Colon (tissue), 2 donors: ENCODE results near the gene RAB22A.

Source experiments
- FAIRE-seq: peaks from 2 replicates; lab custom pipeline; 2012; peaks lifted over from hg19 to GRCh38; lab: Jason Lieb, UNC
- donor health status: control.
- donor health status: control.

The RAB22A gene

DNA sequence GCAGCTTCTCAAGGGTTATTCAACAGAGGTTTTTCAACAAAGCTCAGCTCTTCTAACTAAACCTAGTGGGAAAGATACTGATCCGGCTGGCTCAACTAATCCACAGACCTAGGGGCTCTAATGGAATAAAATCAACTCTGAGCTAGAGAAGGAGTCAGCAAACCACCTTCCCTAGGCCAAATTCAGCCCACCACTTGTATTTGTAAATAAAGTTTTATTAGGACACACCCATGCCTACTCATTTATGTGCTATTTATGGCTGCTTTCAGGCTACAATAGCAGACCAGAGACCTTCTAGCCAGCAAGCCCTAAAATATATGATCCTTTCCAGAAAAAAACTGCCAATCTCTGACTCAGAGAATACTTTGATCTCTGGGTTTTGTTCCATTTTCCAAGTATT, 6.0 kb upstream of the RAB22A start:
- no peak for FAIRE-seq

DNA sequence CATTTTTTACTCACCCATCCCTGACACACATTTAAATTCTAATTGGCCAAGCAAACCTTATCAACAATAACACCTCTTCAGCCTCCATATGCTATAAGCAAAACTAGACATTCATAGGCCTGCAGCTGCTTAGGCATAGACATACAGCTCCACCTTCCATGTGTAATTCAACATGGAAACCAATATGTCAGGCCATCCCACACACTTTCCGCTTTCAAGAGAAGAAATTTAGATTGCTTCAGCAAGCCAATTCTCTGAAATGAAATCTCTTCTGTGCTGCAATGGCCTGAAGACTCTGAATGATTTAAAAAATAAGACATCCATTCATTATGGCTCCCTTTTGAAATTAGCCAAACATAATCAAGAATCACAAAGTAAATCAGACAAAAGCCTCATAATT, 4.5 kb upstream of the RAB22A start:
- no peak for FAIRE-seq

DNA sequence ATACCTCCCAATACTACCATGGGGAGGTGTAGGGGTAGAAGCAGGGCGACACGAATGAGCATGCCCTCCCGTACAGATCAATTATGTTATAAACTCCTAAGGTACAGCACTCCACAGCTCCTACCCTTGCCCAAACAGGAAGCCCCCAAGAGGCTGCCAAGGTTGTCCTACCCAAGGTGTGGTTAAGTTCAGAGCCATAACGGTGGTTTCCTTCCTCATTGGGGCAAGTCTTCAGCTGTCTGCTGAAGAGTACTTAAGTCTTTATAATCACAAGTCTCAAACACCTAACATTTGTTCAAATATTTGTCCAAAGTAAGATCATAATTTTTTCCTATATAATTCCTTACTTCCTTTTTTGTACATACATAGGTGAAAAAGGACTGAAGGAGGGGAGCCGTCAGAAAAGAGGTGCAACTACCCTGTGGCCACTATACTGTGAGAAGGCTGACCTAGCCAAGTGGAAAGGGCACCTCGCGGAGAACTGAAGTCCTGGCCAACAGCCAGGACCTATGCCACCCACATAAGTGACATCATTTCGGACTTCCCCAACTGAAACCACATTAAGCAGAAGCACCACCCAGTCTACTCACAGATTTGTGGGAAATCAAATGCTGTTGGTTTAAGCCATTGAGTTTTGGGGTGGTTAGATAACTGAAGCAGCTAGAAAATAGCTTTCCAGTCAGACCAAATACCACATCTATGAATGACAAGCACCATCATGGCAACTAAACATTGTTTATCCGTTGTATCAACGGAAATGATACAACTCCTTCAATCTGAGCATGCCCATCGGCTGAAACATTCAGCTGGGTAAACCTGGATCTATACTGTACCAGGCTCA, 2.9 kb upstream of the RAB22A start:
- no peak for FAIRE-seq

DNA sequence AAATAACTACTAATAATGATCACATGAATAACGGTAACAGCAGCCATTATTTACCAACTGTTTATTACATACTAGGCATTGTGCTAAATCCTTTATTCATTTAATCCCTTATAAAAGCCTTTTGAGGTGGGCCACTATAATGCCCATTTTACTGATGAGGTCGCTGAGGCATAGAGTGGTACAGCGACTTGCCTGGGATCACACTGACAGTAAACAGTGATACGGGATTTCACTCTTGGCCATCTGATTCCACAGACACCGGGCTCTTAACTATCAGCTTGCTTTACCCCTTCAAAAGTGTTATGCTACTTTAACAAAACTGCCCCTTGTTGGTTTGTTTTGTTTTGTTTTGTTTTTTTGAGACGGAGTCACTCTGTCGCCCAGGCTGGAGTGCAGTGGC, 2.2 kb upstream of the RAB22A start:
- no peak for FAIRE-seq

DNA sequence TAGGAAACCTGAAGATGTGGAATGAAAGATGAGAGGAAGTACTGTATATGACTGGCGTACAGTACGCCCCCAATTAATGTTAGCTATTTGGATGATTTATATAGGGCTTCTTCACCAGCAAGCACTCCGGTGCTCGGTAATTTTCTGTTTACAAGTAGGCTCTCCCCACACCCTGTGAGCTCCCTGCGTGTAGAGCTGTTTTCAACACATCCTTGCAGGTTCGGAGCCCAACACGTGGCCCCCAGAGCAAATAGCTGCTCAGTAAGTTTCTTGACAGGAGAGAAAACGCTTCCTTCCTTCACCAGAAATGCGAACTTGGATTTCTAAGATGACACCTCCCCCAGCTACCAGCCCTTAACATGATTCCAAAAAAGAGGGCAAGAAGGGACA, 1.2 kb upstream of the RAB22A start:
- no peak for FAIRE-seq

DNA sequence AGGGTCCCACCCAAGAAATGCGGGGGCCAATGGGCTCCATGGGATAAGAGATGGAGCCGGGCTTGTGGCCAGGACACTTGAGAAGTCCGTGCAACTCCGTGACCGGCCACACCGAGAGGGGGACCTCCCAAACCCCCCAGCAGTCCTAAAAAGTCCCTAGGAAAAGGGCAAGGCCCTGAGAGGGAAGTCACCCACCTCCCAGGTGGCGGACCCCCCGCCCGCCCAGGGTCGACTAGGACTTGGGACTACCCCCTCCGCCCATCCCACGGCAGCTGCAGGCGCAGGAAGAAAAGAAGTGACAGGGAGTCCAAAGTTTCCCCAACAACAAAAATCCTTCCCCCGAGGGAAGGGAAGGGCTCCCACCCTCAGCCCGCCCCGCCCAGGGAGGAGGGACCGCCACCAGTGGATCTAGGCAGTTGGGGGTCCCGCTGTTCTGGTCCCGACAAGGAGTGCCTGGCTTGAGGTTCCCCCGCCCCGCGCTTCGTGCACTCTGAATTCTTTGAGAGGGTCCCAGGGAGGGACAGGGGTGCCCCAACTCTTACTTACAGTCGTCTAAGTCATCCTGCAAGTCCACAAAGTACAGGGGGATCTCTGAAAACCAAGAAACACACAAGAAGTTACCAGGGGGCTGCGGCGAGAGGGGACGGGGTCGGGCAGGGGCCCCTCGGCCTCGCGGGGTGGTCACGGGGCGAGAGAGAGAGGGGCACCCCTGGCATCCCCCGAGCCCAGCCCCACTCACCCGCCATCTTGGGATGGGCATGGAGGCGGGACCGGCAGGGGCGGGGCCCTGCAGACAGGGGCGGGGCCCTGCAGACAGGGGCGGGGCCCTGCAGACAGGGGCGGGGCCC, 611 bp upstream of the RAB22A start:
- no peak for FAIRE-seq

DNA sequence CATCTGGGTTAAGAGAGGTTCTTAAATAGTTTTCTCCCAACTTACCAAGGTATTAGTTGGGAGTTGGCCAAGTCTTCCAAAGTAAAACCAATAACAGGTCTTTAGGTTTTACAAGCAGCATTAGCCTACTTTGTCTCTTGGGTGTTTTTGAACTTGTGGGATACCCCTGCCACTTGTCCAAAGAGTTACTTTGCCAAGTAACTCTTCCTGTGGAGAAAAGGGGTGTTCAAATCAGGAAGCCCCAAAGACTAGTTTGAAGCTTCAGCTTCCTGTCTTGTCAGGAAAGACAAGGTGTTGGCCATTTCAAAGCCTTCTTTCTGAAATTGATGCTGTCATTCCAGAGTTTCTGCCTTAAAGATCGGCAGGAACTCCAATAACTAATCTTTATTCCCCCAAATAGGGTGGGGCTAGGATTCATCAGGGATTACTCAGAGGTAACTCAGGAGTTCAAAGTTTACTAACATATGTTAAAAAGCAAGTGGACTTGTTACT, 822 bp downstream of the RAB22A start:
- no peak for FAIRE-seq

DNA sequence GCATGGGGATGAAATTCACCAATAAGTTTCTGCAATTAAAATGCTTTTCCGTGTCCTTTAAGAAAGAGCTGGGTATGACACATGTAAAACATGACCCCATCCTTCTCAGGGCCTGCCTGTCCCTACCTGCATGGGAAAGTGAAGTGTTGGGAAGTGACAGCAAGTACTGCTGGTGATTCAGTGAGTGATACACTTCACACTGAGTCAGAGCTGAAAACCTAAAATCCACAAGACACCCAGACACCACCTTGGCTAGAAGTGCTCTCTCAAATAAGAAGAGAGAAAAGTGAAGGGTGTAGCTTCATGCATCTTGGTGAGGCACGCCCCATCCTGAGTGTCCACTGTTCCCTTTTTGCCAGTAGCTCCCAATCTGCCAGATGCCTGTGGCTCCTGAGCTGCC, 3.3 kb downstream of the RAB22A start:
- FAIRE-seq, result no peak

DNA sequence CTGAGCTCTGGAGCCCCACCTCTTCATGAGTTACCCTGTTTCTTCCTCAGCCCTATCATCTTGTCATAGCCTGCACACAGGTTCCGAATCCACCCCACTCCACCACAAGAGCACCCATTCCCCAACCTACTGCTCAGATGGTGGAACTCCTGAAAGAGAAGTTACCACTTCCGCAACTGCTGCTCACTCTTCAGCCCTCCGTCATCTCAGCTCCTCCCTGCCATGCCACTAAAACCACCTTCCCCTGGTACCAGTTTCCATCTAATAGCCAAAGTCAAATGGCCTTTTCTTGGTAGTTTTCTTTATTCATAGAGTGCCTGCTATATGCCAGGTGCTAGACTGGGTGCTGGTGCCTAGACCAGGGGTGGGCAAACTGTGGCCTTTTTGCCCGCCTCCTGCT, 3.9 kb downstream of the RAB22A start:
- no peak for FAIRE-seq

DNA sequence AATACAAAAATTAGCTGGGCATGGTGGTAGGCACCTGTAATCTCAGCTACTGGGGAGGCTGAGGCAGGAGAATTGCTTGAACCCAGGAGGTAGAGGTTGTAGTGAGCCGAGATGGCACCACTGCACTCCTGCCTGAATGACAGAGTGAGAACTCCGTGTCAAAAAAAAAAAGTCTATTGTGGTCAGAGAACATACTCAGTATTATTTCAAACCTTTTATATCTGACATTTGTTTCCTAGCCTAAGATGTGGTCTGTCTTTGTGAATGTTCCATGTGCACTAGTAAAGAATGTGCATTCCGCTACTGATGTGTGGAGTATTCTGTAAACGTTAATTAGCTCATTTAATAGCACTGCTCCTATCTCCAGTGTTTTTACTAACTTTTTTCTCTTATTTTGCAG, 11.7 kb downstream of the RAB22A start:
- FAIRE-seq, result no peak

DNA sequence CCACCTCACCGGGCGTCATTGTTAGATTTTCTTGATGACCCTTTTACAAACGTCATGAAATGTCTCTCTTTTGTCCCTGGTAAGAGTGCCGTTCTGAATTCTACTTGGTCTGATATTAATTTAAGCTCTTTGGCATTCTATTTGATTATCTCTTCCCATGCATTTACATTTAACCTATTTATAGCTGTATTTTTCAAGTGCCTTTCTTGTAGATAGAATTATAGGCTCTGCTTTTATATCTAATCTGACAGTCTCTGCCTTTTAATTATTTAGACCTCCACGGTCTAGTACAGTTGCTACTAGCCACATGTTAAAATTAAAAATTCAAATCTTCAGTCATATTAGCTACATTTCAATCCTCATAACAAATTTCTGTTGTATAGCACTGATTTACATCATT, 12.6 kb downstream of the RAB22A start:
- FAIRE-seq, result no peak

DNA sequence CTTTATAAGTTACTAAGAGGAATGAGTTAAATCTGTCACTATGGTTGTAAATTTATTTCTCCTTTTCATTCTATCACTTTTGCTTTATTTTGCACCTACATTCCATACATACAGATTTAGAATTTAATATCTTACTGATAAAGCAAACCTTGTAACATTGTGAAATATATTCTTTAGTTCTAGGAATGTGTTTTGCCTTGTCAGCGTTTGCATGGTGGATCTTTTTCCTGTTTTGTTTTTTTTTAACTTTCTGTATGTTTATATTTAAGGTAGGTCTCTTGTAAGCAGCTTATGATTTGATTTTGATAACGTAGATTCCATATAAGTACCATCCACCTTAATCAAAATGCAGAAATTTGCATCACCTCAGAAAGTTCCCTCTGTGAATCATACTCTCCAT, 16.4 kb downstream of the RAB22A start:
- no peak for FAIRE-seq

DNA sequence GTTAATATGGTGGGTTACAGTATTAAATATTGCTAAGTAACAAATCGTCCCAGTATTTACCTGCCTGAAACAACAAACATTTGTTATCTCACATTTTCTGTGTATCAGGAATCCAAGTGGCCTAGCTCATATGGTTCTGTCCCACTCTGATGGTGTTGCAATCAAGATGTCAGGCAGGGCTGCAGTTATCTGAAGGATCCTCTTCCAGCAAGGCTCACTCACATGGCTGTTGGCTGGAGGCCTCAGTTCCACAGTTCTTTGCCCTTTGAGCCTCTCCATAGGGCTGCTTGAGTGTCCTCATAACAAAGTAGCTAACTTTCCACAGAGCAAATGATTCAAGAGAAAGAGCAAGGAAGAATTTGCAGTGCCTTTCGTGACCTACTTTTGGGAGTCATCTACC, 17.7 kb downstream of the RAB22A start:
- FAIRE-seq, result no peak

DNA sequence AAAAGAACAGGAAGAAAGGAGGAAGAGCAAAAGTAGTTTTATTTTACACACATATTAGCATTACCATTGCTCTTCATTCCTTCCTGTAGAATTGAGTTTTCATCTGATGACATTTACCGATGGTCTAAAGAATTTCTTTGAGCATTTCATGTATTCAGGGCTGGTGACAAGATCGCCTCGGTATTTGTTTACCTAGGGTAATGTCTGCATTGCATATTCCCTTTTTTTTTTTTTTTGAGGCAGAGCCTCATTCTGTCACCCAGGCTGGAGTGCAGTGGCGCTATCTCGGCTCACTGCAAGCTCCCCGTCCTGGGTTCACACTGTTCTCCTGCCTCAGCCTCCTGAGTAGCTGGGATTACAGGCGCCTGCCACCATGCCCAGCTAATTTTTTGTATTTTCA, 19.3 kb downstream of the RAB22A start:
- FAIRE-seq, result no peak

DNA sequence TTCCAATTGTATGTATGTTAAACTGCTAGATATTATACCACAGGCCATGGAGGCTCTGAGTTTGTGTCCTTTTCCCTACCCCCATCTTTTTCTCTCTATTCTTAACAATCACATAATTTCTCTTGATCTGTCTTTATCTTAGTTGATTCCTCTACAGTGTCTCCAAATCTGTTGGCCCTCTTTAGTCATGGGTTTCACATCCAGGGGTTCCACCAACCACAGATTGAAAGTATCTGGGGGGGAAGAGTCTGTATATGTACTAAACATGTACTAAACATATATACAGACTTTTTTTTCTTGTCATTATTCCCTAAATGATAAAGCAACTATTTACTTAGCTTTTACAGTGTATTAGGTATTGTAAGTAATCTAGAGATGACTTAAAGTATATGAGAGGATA, 20.2 kb downstream of the RAB22A start:
- no peak for FAIRE-seq

DNA sequence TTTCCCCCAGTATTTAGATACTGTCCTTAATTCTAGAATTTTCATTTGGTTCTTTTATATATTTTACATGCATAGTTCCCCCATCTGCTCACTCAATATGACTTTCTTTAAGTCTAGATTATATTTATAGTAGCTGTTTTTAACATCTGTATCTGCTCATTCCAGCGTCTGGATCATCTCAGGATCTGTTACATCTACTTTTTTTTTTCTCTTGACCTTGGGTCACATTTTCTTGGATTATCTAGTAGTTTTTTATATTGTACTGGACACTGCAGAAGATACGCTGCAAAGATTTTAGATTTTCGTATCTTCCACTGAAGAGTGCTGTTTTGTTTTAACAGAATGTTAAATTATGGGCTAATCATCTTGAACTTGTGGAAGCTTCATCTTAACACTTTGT, 20.7 kb downstream of the RAB22A start:
- FAIRE-seq, result no peak

DNA sequence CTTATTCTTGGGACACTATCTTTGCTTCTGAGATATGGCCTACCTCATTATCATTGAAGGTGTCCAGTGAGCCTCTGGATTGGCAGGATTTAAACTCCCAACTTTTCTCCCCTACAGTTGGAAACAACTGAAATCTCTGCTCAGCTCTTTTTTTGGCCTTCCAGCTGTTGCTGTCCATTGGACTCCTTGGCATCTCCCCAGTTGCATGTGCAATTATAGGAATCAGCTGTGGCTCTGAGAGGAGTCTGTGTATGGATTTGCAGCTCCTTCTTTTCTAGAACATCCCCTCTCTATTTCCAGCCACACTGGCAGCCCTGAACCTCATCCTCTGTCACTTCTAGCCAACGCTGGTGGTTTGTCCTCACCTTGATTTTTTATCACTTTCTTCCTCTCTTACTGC, 21.2 kb downstream of the RAB22A start:
- FAIRE-seq, result no peak

DNA sequence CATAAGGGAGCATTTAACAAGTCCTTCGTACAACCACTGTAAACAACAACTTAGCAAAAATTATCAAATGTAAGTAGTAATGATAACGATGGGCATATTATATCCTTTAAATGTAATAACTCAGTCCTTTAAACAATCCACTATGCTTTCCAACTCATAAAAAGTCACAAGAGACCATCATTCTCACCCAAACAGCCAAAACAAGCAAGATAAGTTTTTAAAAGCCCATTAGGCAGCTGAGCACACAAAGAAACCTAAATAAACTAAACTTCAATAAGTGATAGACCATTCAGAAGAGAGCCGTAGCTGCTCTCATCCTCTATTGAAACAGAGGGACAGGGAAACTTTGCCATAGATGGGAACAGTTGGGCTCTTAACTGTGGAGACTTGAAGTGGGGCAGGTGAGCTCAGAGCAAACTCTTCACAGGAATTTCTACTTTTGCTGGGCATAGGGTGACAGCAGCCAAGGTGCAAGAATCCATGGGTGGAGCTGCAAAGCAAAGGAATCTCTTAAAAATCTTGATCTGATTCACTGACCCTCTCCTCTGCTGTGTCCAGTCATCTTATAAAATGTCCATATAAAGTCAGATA, 22.5 kb downstream of the RAB22A start:
- no peak for FAIRE-seq

DNA sequence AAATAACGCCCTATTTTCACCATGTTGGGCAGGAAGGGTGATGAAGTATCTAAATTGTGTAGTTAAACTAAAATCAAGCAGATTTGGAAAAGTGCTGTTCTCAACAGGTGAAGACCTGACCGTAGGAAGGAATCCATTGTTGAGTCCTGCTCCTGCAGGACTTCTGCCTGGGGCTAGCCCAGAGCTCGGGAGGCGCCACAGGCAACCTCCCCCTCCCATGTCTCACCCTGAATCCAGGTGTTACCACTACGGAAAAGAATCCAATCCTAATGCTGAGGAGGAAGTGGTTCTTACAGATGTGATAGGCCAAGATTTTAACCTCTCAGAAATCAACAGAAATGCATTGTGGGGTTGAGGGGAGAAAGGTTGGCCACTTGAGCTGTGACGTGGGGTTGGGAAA, 30.2 kb downstream of the RAB22A start:
- FAIRE-seq, result no peak

DNA sequence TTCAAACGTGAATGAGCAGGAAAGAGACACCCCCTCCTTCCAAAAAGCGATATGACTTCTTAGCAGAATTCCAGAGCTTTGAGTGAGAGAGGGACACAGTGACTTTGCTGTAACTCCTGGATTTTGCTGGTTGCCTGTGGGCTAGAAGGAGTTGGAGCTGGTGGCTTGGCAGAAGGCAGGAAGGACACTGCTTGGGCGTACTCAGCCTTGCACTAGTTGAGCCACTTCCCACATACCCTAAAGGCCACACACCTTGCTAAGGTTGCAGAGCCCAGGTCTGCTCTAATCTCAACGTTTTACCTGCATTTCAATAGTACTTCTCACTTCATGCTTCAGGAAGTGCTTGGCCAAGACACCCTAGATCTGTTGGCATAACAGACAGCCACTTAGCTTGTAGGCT, 30.6 kb downstream of the RAB22A start:
- no peak for FAIRE-seq

DNA sequence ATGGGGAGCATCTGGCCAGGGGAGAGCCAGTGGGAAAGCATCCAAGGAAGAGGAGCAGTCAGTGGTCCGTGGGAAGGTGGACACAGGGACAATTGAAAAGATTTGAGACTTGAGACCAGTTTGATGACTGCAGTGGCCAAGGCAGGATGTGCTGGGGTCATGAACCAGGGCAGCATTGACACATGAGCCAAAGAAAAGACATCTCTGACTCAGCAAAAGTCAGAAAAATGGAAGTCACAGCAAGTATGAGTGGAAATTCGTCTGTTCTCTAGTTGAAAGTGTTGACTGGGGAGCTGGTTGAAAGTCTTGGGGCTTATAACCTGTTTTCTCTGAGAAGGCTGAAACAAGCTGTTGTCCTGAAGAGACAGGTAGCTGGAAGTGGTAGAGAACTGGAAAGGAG, 31.3 kb downstream of the RAB22A start:
- no peak for FAIRE-seq

DNA sequence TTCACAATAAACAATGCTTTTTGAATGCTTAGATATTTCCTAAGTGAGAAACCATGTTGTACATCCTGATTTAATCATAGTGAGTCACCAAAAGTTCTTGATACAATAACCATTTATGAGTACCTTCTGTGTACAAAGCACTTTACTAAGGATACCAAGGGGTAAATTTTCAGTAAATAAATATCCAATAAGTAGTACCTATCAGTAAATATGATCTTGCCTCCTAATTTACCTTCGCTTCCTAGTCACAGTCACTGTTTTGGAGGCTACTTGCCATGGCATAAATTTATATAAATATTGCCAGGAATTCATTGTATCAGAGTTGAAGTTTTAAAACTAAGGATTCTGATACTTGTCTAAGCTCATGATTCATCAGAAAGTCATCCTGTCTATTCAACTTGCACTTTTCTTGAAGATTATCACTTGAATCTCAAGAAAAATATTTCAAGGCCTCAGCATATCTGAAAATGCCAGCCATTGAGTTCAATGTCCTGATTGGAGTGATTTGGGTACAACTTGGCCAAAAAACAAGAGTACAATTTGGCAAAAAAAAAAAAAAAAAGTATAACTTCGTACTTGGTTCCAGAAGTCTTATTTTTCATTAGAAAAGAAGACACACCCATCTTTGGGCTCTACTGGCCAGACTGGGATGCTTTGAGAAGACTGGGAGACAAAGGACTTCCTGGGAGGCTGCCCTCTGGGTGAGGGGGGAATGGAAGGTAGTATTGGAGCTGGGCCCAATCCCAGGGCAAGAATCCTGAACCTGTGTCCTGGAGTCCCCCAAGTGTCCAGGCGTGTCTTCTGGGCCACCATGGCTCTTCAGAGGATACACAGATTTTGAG, 32.8 kb downstream of the RAB22A start:
- FAIRE-seq, result no peak
